Adrenal gland (tissue), 5 donors: Measurements from ENCODE around the gene COL6A2.

Source experiments
- CTCF ChIP-seq, 6 experiments: fragments of 450-650 bp in 4 of 6; fragments of 200-600 bp in 2 of 6; sonication (generic) in 1 of 6; IDR thresholded peaks; 1 replicate in 5 of 6; 2 replicates in 1 of 6; pipeline versions ENCODE4 v1.5.1 to v1.8.0; 2016 to 2021; ENCODE audit warnings: antibody characterized with exemption in 6 of 6, mild to moderate bottlenecking in 2 of 6, moderate library complexity in 1 of 6
- POLR2A ChIP-seq, 2 donors: fragments of 450-650 bp; IDR thresholded peaks; one replicate each; pipeline ENCODE4 v1.6.1; 2017; ENCODE audit warnings: antibody characterized with exemption in 2 of 2, mild to moderate bottlenecking in 2 of 2, moderate library complexity in 1 of 2
- donor health status: DM: no; HTN: no; CAD: no.

GRCh38 chr21:46159841-46160656 lies 62.1 kb downstream of the COL6A2 start:
- no peak for TF ChIP-seq CTCF (IDR thresholded peaks at IDR 0.05)
- TF ChIP-seq POLR2A (IDR thresholded peaks at IDR 0.05): no peak
